GM12864 (cell line): ENCODE measurements around the gene NQO1.

Source experiments
- DNase-seq: peaks from one replicate; pipeline ENCODE4 v3.0.0-alpha.2; 2011; ENCODE audit warnings: low read depth
- H3K4me3 ChIP-seq: 2 replicates; pipeline ENCODE4 v1.5.1; 2011; ENCODE audit warnings: mild to moderate bottlenecking, low read depth, low read length, control low read depth
- CTCF ChIP-seq: IDR thresholded peaks from 2 replicates; pipeline ENCODE4 v1.5.1; 2011; ENCODE audit warnings: low read depth, mild to moderate bottlenecking, moderate library complexity, low read length, control low read depth, inconsistent platforms; ENCODE audit errors: missing control alignments

NQO1 gene

GRCh38 chr16:69725480-69726312 is 664 bp downstream of the NQO1 start:
- TF ChIP-seq CTCF: no peak
- DNase-seq: no peak

GRCh38 chr16:69724981-69725479 is 1.3 kb downstream of the NQO1 start:
- TF ChIP-seq CTCF: no peak
- H3K4me3 ChIP-seq: no peak overlapping the region
- DNase-seq: no peak

More at GRCh38 chr16:69725480-69726312, 664 bp downstream of the NQO1 start:
- peak overlapping the region; percentile 71 for H3K4me3 ChIP-seq

GRCh38 chr16:69724414-69724873 is 1.9 kb downstream of the NQO1 start:
- no peak for DNase-seq
- no peak for TF ChIP-seq CTCF
- H3K4me3 ChIP-seq: no peak overlapping the region

GRCh38 chr16:69721441-69721957 is 4.9 kb downstream of the NQO1 start:
- TF ChIP-seq CTCF: no peak
- no peak overlapping the region for H3K4me3 ChIP-seq
- DNase-seq: no peak

GRCh38 chr16:69720822-69721430 is 5.4 kb downstream of the NQO1 start:
- DNase-seq: no peak
- H3K4me3 ChIP-seq: no peak overlapping the region
- TF ChIP-seq CTCF: no peak

GRCh38 chr16:69718111-69718764 is 8.1 kb downstream of the NQO1 start:
- no peak for TF ChIP-seq CTCF
- H3K4me3 ChIP-seq: no peak overlapping the region
- no peak for DNase-seq
